SK-N-DZ (cell line): Measurements from ENCODE around the gene PHYHD1. TPM values are rescaled to one million over a fixed set of nuclear protein-coding genes. Genes with fewer than 3 reads are reported as not detected.

Source experiments
- DNase-seq: peaks from one replicate; pipeline ENCODE4 v3.0.0-alpha.2; 2015; ENCODE audit warnings: low spot score
- polyA plus RNA-seq, 2 experiments: library from polyadenylated mRNA; depleted of rRNA; stranded (reverse); fragments of >200 nt; gene quantifications; 2 replicates each; pipeline ENCODE4 v1.2.3, GENCODE V29; 2014

PHYHD1 gene
- polyA plus RNA-seq (2014; cell fraction: cytosol; rRNA removed): 57.6 and 72.8 TPM in 2 replicates
- 69.4 and 85.5 TPM in 2 replicates for polyA plus RNA-seq (2014; cell fraction: nucleus; rRNA removed)

DNA sequence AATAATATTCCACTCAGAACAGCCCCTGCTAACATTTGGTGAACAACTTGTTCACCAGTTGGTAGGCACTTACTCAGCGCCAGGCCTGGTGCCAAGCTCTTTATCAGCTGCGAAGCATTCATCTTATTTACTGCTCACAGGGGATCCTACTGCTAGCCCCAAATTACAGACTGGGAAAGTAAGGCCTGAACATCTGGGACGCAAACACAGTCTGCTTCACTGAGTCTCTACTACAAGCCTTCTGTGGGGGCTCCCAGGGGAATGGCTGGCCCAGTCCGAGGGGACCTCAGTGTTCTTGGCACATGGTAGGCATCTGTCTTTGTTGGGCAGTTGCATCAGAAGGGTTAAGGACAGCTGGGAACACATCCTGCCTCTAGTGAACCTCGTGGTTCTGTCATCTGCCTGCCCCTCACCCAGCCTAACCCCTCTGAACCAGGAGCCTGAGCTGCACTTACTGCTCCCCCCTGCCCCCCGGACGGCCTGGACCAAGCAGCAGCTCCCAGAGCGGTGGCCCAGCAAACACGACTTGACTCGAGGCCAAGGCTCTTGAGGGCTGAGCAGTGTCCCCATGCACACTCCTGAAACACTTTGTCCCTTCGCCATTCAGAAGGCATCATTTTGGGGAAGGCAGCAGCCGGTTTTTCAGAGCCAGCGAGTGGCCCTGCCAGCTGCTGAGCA is at the start of gene PHYHD1:
Gene PHYHD1 (plus strand): TSS at position 602 of the 678 bp plus-strand sequence. CDS start 1,342 bp downstream, outside the sequence.
- peak; percentile 59 for DNase-seq

DNA sequence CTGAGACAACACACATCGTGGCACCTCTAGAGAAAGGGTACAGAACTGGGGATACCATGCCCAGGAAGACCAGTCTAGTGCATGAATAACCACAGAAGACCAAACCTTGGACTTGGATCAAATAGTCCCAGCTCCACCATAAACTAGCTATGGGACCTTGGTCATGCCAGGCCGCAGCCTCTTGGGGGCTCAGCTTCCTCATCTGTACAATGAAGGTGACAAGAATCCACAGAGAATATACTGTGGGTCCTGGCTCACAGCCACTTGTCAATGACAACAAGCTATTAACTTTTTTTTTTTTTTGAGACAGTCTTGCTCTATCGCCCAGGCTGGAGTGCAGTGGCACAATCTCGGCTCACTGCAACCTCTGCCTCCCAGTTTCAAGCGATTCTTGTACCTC is 42.9 kb upstream of the PHYHD1 start:
- no peak for DNase-seq

DNA sequence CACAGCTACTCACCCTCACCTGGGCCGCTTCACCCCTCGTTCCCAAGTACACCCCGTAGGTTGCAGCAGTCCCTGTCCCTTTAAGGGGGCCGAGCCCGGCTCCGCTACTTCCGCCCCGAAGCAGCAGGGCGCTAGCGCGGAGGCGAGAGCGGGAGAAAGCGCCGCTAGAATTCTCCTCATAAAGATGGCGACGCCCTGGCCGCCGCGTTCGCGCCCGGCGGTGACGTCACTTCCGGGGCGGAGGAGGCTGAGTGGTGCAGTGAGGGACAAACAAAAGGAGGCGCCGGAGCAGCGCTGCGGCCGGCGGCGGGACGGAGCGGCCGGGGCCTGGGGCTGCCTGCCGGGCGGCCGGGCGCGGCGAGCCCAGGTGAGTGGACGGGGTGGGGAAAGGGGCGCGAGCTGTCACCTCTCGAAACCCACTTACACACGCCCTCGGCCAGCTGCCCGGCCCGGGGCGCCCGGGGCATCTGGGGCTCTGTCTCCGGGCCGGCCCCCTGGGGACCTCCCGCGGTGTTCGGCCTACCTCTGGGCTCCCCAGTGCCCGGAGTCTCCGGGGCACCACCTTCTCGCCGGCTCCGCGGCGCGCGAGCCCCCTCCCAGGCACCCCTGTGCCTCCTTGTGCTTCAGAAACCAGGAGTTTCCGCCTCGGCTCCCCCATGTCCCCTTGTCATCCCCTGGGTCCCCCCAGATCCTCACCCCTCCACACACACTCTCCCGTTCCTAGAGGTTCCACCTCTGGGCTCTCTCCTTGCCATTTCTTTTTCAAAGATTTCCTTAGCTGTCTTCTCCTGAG is 38.7 kb upstream of the PHYHD1 start, which contains the start of the genes KYAT1 and LRRC8A:
Gene KYAT1 (minus strand): TSS at position 67 of the 793 bp plus-strand sequence. CDS start 36,545 bp downstream, outside the sequence.
Gene LRRC8A (plus strand): TSS at position 250 of the 793 bp plus-strand sequence. CDS start 25,032 bp downstream, outside the sequence.
- peak; percentile 96 for DNase-seq

DNA sequence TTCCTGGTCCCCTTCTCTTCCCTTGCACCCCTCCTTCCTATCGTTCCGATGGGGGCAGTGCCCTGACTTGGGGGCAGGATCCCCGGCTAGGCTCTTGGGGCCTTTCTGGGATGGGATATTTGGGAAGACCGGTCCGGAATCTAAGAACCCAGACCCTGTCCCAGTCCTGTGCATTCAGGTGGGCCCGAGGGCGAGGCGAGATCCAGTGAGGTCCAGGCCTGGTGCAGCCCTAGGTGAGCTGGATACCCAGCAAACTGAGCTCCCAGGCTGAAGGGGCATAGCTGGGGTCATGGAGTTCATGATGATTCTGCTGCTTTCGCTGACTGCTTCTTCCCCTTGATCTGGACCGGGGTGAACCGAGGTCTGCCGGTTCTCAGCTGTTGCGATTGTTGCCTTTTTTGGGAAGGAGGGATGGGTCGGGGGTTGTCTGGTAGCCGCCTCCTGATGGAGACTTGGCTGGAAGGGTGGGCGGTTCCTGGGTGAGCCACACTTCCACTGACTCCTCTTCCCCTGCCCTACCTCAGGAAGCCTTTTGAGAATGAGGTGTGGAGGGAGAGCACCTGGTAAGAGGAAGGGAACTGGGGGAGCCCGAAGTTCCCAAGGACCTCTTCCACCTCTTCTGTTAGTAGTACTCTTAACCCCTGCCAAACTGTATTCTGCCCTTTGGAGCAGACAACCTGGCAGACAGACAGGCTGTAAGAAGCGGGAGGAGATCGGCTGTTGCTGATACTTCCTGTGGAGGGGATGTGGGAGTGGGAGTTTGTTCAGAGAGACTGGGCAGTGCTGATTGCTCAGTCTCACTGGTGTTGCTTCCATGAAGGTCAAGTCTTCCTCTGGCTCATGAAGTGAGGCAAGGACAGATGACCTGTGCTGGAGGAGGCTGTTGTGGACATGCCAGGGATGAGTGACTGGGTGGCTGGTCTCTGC is 37.8 kb upstream of the PHYHD1 start:
- DNase-seq: peak; percentile 23

DNA sequence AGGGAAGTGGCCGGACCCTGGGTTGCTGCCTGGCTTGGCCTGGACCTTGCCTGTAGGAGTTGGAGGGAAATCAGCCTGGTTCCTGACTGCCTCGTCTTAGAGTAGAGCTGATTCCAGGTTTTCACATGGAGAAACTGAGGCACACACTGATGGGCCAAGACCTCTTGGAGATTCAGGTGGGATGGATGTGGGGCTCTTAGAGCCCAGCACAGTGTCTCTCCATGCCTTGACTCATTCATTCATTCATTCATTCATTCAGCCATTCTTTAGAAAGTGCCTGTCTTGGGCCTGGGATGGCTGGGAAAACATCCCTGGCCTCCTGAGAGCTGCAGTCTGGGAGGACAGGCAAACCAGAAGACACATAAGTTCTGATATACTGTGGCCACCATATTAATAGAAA is 36.6 kb upstream of the PHYHD1 start:
- no peak for DNase-seq

DNA sequence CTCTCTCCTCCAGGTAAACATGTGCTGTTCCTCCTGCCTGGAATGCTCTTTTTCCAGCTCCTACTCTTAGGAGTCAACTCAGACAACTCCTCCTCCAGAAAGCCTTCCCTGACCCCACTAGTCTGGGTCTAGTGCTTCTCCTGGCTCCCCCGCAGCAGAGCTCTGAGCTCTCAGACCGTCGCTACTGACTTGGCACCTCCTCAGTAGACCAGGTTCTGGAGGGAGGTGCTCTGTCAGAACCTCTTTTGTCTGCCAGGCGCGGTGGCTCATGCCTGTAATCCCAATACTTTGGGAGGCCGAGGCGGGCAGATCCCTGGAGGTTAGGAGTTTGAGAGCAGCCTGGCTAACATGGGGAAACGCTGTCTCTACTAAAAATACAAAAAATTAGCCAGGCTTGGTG is 35.4 kb upstream of the PHYHD1 start:
- no peak for DNase-seq

- no peak for DNase-seq
Measured at GRCh38 chr9:128885798-128886197, 35.0 kb upstream of the PHYHD1 start.

- DNase-seq: no peak
Measured at GRCh38 chr9:128886211-128886891, 34.4 kb upstream of the PHYHD1 start.

DNA sequence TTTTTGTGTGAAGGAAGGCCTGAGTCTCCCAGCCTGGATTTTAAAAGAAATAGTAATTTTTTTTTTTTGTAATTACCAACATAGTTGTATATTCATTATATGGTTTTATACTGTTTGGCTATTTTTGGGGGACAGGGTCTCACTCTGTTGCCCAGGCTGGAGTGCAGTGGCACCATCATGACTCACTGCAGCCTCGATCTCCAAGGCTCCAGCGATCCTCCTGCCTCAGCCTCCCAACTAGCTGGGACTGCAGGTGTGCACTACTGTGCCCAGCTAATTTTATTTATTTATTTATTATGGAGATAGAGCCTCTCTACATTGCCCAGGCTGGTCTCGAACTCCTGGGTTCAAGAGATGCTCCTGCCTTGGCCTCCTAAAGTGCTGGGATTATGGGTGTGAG is 33.7 kb upstream of the PHYHD1 start:
- DNase-seq: no peak

DNA sequence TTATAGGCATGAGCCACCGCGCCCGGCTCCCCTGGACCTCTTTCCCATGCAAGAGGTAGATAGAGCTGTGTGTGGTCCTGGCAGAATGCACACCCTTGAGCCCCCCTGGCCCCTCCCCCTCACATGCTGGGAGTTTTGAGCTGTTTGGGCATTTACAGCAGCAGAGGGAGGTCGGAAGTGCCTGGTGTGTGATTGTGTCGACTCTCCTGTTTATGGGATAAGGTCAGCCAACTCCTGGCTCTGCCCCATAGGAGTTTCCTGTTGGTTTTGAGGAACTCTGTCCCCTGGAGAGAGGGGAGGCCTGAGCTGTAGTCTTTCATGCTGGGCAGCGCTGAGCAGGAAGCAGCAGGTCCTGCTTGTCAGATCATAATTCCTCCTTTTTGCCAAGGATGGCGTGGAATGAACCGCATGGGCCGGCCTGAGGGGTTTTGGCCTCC is 32.9 kb upstream of the PHYHD1 start:
- DNase-seq: no peak

- no peak for DNase-seq
Measured at GRCh38 chr9:128891321-128892220, 29.2 kb upstream of the PHYHD1 start.

GRCh38 chr9:128892221-128892921 is 28.4 kb upstream of the PHYHD1 start:
- no peak for DNase-seq

GRCh38 chr9:128893354-128893753 is 27.4 kb upstream of the PHYHD1 start:
- DNase-seq: no peak

- DNase-seq: no peak
Measured at GRCh38 chr9:128894764-128895163, 26.0 kb upstream of the PHYHD1 start.

DNA sequence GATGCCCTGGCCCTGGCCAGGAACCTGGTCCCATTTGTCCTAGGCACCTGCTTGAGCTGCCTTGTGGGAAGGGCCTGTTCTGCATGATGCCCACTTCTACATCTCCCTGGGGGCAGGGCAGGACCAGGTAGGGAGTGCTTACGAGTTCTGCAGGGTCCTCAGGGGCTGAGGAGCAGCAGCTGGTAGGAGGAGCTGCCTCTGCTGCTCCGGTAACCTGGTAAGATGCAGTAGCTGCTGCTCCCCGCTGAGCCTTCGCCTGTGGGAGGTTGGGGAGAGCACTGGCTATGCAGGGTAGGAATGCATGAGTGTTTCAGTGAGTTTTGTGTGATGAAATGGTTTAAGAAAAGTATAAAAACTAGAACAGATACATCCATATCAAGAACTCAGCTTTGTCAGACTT is 25.2 kb upstream of the PHYHD1 start:
- no peak for DNase-seq

- no peak for DNase-seq
Measured at GRCh38 chr9:128898382-128898781, 22.4 kb upstream of the PHYHD1 start.

DNA sequence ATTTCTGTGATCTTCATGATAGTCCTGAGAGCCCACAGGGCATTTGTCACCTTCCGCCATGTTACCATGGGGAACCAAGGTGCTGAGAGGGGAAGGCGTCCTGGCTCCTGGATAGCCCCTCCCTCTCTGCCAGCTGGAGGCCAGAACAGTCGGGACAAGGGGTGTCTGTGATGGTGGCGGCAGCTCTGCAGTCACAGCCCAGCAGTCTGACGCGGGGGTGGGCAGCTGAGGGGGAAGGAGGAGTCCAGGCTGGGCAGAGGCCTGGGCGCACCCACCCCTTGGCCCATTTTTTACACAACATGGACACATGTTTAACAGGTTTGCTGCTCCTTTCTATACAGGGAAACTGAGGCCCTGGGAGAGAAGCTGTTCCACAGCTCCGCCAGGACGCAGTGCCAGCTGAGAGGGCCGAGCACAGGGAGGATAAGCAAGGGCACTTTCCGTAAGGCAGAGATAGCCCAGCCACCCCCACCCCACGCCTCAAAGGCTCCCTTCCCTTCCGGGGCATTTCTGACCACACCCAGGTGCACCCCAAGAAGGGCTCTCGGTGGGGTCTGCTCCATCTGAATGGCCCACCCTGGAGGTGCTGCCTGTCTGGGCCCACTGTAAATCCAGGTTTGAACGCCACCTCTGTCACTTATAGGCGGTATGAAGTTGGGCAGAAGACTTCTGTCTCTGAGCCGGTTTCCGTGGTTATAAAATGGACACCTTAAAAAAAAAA is 21.8 kb upstream of the PHYHD1 start:
- no peak for DNase-seq

- no peak for DNase-seq
Measured at GRCh38 chr9:128899566-128900322, 21.0 kb upstream of the PHYHD1 start.
